GM13976 (cell line): ENCODE data around the gene CPAMD8.

Experiments
- DNase-seq: peaks from one replicate; pipeline ENCODE4 v3.0.0; 2012; ENCODE audit warnings: low spot score
- in situ Hi-C: fragments of 300-500 bp; cut with MboI; formaldehyde crosslinking; loops from one replicate; pipeline ENCODE4 v1.12.0; 2022; ENCODE audit warnings: low sequenced_read_pairs, mixed read lengths, inconsistent platforms; ENCODE audit not compliant: unreplicated experiment
- TF ChIP-seq, protein P1 (sequence below): IDR thresholded peaks from 2 replicates; pipeline ENCODE4 v1.5.1; 2012; ENCODE audit warnings: borderline replicate concordance, mild to moderate bottlenecking; ENCODE audit not compliant: insufficient read depth; ENCODE audit errors: extremely low read depth, missing control alignments, control extremely low read depth

Gene CPAMD8

DNA sequence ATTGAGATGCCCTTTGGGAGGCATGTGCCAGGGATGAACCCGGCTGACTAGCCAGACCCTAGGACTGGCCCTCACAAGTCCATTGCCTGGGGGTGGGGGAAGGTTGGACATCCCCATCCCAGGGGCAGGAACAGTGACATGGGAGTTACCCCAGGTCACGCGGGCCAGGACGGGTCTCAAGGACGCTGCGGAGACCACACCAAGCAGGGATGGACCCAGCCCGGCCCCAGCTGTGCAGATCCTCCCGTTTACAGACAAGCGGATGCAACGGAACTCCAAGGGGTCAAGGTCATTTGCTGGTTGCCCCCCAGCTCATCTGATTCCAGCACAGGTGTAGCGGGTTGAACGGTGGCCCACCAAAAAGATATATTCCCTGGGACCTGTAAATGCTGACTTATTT is 117.9 kb downstream of the CPAMD8 start:
- DNase-seq, result no peak
- TF ChIP-seq, protein P1, sequence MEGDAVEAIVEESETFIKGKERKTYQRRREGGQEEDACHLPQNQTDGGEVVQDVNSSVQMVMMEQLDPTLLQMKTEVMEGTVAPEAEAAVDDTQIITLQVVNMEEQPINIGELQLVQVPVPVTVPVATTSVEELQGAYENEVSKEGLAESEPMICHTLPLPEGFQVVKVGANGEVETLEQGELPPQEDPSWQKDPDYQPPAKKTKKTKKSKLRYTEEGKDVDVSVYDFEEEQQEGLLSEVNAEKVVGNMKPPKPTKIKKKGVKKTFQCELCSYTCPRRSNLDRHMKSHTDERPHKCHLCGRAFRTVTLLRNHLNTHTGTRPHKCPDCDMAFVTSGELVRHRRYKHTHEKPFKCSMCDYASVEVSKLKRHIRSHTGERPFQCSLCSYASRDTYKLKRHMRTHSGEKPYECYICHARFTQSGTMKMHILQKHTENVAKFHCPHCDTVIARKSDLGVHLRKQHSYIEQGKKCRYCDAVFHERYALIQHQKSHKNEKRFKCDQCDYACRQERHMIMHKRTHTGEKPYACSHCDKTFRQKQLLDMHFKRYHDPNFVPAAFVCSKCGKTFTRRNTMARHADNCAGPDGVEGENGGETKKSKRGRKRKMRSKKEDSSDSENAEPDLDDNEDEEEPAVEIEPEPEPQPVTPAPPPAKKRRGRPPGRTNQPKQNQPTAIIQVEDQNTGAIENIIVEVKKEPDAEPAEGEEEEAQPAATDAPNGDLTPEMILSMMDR, result no peak
- in situ Hi-C loops, result no loop called here

DNA sequence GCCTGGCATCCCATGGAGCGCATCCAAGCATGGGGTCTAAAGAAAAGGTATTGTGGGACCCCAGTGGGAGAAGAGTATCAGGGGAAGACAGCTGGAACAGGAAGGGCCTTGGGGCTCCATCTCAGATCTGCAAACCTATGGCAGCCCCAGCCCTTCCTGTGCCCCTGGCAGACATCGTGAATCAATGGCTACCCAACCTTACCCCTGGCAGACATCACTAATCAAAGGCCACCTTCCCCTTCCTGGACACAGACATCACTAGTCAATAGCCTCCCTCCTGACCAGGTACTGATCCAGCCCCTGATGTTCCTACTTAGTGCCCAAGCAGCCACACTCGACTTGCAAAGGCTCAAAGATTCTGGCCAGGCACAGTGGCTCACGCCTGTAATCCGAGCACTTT is 122.0 kb downstream of the CPAMD8 start:
- no peak for DNase-seq
- TF ChIP-seq, protein P1, result no peak
- in situ Hi-C loops, result no loop called here

DNA sequence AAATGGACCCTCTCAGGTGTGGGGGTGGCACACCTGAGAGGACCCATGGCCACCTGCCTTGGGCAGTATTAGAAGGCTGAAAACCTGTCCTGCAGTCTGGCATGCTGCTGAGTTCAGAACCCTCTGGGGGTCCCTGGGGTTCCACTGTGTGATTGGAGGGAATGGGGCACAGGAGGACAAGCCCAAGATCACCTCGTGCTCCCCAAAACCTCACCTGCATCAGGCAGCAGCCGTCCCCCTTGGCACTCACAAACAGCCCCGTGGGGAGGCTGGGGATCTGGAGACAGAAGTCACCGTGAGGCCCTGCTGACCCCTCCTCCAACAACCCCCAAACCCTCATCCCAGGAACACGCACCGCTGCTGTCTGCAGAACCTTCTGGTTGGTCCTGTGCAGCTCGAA is 123.3 kb downstream of the CPAMD8 start:
- TF ChIP-seq, protein P1, result no peak
- in situ Hi-C loops, result no loop called here
- DNase-seq, result no peak

DNA sequence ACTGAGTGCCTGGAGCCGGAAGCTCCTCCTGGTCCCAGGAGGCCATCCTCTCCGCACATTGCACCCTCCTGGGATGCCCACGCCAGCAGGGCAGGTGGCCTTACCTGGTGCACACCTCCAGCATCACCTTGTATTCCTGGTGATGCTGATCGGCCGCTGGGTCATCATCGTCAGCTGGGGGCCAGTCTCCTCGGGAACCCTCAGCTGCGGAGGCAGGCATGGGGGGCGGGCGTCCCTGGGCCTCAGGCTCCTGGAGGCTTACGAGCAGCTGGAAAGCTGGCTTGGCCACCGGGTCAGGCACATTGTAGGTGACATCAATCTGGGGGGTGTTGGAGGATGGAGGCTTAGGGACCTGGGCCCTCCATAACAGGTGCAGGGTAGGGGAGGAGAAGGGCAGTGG is 124.1 kb downstream of the CPAMD8 start:
- in situ Hi-C loops, result no loop called here
- no peak for DNase-seq

DNA sequence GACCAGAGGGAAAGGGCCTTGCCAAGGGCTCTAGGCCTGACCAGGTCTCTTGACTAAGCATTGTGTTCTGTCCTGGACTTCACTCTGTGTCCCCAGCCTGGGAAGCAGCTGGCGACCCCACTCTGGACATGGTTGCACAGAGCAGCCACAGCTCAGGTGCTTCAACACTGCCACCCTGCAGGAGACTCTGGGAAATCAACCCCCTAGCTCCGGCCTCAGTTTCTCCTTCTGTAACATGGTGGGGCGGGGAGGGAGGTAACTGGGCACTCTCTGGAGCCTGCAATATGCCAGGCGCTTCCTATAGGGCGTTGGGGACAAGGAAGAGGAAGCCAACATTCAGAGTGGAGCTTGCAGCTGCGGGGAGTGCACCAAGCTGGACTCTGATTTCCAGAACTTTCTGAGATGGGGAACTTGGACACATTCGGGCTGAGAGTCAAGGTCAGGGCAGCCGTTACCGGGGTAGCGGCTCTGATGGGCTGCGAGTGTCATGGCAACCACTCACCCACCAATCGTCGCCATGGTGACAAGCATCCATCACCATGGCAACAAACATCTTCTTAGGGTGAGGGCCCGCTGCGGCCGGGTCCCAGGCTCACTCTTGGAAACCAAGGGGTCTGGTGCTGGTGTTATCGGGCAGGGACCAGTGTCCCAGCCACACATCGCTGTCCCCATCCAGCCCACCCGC is 125.0 kb downstream of the CPAMD8 start:
- in situ Hi-C loops, result no loop called here
- DNase-seq, result no peak
- TF ChIP-seq, protein P1, result no peak

More for the DNA sequence above, 124.1 kb downstream of the CPAMD8 start:
- TF ChIP-seq, protein P1, result no peak

DNA sequence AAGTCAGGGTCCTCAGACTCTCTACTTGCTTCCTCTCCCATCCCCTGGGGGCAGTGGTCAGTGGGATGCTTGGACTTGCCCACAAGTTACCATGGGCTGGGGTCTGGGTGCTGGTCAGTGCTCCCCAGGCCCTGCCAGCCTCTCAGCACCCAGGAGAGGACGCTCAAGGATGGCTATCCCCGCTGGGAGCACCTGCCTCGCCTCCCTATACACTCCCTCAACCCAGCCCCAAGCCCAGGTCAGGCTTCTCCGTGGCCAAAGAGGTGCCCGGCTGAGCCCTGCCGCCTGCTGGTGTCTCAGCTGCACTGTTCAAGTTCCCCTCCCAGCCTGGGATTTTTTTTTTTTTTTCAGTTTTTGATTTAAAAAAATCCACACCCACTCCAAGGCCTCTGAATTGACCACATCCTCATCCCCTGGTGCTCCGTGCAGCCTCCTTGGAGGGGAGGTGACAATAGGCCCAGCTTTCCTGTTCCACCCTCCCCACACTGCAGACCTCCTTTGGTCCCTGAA is 127.0 kb downstream of the CPAMD8 start:
- TF ChIP-seq, protein P1, result peak; percentile 66
- DNase-seq, result peak; percentile 84
- in situ Hi-C loops, result no loop called here

DNA sequence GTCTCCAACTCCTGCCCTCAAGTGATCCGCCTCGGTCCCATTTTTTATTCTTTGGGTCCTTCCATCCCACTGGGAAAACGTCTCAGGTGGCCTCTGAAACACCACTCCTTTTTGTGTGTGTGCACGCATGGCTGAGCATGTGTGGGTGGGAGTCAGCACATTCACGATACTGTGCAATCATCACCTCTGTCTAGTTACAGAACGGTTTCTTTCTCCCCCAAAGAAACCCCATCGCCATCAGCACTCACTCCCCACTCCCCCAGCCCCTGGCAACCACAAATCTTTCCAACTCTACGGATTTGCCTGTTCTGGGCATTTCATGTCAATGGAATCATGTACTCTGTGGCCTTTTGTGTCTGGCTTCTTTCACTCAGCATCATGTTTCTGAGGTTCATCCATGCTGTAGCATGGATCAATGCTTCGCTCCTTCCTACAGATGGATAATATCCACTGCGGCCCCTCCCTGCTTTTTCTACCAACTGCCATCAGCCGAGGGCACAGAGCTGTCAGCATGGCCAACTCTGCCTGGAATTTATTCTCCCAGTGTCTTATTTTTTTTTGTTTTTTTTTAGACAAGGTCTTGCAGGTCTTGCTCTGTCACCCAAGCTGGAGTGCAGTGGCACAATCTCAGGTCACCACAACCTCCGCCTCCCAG is 128.1 kb downstream of the CPAMD8 start:
- TF ChIP-seq, protein P1, result no peak
- in situ Hi-C loops, result no loop called here
- DNase-seq, result no peak
